Fibroblast of lung (primary cell): ENCODE results near the gene GLG1.

Experiments used
- EZH2 ChIP-seq: IDR thresholded peaks from 2 replicates; pipeline ENCODE4 v1.5.1; 2012; ENCODE audit warnings: low read length, control low read depth, mild to moderate bottlenecking; ENCODE audit errors: missing control alignments
- TF ChIP-seq, protein P1 (sequence below), 2 donors: IDR thresholded peaks in 1 of 2; conservative IDR thresholded peaks in 1 of 2; 1 replicate in 1 of 2; 2 replicates in 1 of 2; pipeline ENCODE4 v1.5.1; 2011 to 2012; ENCODE audit warnings: low read length in 2 of 2, control low read depth in 1 of 2, inconsistent platforms in 1 of 2, low read depth in 1 of 2, mild to moderate bottlenecking in 1 of 2

DNA sequence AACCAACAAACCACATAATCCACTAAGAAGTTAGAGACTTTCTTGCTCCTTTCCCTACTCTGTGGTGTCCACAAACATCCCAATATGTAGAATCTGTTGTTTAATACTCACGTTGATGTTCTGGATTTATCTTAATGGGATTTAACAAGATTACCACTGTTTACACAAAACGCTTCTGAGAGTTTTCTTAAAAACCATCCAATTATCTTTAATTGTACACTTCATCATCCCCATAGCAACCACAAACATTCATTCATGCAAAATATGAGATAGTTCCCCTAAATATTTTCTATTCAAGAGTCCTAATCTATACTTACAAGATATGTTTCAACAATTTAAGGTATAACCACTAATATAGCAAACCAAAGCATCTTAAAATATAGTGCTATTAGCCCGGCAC, 109.2 kb downstream of the GLG1 start:
- TF ChIP-seq, protein P1, sequence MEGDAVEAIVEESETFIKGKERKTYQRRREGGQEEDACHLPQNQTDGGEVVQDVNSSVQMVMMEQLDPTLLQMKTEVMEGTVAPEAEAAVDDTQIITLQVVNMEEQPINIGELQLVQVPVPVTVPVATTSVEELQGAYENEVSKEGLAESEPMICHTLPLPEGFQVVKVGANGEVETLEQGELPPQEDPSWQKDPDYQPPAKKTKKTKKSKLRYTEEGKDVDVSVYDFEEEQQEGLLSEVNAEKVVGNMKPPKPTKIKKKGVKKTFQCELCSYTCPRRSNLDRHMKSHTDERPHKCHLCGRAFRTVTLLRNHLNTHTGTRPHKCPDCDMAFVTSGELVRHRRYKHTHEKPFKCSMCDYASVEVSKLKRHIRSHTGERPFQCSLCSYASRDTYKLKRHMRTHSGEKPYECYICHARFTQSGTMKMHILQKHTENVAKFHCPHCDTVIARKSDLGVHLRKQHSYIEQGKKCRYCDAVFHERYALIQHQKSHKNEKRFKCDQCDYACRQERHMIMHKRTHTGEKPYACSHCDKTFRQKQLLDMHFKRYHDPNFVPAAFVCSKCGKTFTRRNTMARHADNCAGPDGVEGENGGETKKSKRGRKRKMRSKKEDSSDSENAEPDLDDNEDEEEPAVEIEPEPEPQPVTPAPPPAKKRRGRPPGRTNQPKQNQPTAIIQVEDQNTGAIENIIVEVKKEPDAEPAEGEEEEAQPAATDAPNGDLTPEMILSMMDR (conservative IDR thresholded peaks at IDR 0.05 in 1 of 2, IDR thresholded peaks at IDR 0.05 in 1 of 2; ENCODE audit: low read depth in 1 of 2, low read length in 2 of 2) = no peak
- no peak for TF ChIP-seq EZH2
